HG03442 (cell line): ENCODE data around the gene P2RX4.
"Not testable (repeated sequence)": the region's sequence is repeated elsewhere in the genome, so short reads cannot be mapped to it uniquely, and the experiment has no call there.

ENCODE experiments used
- ATAC-seq: cut with Tn5 transposase; IDR thresholded peaks from one replicate; pipeline ENCODE4 v1.9.1; 2021; ENCODE audit warnings: mild to moderate bottlenecking, moderate library complexity; ENCODE audit not compliant: unreplicated experiment

The P2RX4 gene

DNA sequence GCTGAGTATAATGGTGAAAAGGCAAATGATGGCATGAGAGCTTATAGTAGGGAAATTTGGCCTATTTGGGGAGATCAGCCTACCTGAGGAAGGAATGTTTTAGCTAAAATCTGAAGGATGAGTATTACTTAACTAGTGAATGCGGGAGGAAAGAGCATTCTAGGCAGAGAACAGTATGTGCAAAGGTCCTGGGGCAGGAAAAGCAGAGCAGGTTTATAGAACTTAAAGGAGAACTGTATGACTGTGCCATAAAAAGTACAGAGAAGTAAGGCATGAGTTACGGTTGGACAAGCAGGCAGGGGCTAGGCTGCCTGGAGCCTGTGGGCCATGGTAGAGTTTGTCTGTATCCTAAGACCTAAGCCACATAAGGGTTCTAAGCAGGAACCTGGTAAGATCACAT lies 21.7 kb upstream of the P2RX4 start:
- ATAC-seq = no peak

DNA sequence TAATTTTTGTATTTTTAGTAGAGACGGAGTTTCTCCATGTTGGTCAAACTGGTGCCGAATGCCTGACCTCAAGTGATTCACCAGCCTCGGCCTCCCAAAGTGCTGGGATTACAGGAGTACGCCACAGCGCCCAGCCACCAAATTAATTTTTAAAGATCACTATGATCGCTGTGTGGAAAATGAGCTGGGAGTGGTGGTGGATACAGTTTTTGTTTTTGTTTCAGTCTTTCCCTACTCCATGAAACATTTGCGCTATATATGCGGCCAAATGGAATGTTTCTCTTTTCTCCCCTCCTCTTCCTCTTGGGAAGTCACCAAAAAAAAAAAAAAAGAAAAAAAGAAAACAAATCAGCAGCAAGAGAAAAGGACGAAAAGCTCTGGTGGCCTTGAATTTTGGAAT lies 20.8 kb upstream of the P2RX4 start:
- ATAC-seq = no peak

- ATAC-seq = no peak
Measured at GRCh38 chr12:121189619-121190155, 20.2 kb upstream of the P2RX4 start.

DNA sequence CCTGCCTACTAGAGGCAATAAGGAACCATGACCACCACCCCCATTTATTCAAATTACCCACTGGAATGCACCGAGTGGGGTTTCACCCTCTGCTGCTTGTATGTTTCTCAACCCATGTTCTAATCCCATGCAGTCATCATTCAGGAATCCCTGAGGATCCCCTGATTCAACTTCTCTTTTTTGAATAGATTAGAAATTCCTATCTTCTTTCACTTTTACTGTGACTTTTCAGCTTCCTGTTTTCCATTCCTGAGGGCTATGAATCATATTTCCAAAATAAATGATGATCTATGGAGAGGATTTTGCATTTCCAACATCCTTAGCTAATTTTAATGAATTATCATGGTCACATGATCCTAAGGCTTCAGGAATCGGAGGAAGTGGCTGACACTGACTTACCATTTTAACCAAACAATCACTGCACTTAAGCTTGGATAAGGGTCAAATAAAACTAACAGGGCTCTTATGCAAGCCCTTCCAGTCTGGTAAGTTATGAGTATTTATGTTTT lies 19.4 kb upstream of the P2RX4 start:
- no peak for ATAC-seq

- ATAC-seq = no peak
Measured at GRCh38 chr12:121191151-121191550, 18.8 kb upstream of the P2RX4 start.

GRCh38 chr12:121196902-121197301 lies 13.0 kb upstream of the P2RX4 start:
- ATAC-seq = no peak

GRCh38 chr12:121198949-121199348 lies 11.0 kb upstream of the P2RX4 start:
- no peak for ATAC-seq

DNA sequence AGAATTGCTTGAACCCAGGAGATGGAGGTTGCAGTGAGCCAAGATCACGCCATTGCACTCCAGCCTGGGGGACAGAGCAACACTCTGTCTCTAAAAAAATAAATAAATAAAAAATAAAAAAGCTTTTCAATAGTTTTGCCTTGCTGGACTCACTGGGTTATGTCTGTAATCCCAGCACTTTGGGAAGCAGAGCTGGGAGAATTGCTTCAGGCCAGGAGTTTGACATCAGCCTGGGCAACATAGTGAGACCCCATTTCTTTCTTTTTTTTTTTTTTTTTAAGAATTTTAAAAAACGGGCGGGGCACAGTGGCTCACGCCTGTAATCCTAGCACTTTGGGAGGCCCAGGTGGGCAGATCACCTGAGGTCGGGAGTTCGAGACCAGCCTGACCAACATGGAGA lies 8.8 kb upstream of the P2RX4 start:
- not testable (repeated sequence) for ATAC-seq

- ATAC-seq = no peak
Measured at GRCh38 chr12:121202407-121203355, 7.2 kb upstream of the P2RX4 start.

GRCh38 chr12:121203482-121203881 lies 6.4 kb upstream of the P2RX4 start:
- no peak for ATAC-seq

DNA sequence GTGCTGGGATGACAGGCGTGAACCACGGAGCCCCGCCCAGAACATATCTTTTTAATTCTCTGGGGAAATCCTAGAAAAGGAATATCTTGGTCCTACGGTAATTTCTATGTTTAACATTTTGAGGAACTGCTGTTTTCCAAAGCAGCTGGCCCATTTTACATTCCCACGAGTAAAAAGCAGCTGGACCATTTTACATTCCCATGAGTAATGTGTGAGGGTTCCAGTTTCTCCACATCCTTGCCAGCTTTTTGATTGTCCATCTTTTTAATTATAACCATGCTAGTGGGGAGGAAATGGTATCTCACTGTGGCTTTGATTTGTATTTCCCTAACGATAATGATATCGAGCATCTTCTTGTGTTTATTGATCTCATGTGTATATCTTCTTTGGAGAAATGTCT lies 4.4 kb upstream of the P2RX4 start:
- ATAC-seq = no peak

- ATAC-seq = not testable (repeated sequence)
Measured at GRCh38 chr12:121208571-121208970, 1.4 kb upstream of the P2RX4 start.

- no peak for ATAC-seq
Measured at GRCh38 chr12:121209221-121209620, 708 bp upstream of the P2RX4 start.

GRCh38 chr12:121212875-121213274 lies 2.9 kb downstream of the P2RX4 start:
- ATAC-seq = no peak

DNA sequence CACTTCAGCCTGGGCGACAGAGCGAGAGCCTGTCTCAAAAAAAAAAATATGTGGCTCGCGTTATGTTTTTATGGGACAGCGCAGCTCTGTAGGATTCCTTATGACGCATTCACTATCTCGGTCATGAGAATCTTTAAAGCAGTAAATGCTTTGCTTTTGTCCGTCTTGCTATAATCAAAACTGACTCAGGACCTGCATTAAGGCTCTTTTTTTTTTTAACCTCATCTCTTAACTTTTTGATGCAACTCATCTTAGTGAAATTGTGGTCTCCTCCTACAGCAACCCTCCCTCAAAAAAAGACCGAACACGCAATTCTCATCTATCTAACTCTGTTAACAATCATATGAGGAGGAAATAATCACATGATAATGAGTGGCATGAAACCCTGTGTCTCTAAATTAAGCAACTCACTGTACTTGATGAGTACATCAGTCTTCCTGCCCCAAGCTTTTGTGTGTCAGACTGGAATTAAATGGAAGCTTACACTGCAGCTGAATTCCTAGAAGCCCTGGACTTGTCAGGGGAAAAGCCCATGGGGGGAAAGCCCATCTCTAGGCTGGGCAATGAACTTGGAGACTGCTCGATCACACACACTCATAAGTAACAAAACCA lies 4.3 kb downstream of the P2RX4 start:
- ATAC-seq = no peak

- no peak for ATAC-seq
Measured at GRCh38 chr12:121214855-121215745, 5.2 kb downstream of the P2RX4 start.

- no peak for ATAC-seq
Measured at GRCh38 chr12:121216102-121216501, 6.2 kb downstream of the P2RX4 start.

- ATAC-seq = no peak
Measured at GRCh38 chr12:121217063-121217462, 7.1 kb downstream of the P2RX4 start.

GRCh38 chr12:121217761-121218160 lies 7.8 kb downstream of the P2RX4 start:
- ATAC-seq = no peak

DNA sequence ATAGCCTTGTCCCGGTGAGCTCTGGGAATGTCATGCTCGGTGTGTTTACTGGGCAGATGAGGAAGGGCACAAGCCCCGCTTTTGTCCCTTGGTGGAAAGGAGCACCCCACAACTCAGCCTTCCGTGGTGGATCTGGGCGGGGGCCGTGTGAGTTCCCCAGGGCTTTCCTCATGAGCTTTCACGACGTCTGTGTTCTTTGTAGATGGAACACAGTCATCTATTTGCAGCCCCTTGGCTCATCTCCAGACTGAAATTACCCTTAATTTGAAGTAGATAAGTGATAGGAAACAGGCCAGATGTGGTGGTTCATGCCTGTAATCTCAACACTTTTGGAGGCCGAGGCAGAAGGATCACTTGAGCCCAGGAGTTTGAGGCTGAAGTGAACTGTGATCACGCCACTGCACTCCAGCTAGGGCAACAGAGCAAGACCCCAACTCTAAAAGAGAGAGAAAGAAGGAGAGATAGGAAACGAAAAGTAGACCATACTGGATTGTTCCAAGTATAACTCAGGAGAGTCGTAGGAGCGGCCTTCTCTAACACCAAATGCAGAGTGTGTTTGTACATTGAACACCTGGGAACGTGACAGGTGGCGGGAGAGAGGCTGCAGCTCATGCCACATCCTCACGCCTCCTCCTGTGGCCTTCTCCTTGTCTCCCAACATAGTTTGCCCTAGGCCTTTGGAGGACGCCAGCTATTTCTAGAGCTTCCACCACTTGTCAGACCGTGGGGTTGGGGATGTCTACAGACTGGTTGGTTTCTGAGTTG lies 8.8 kb downstream of the P2RX4 start:
- no peak for ATAC-seq
